NCI-H2081 treated with DMSO at 0.1 percent for 48 hours (cell line): Measurements from ENCODE around the gene FSTL4.

ENCODE experiments used
- DNase-seq: peaks from one replicate; lab custom pipeline; 2025; lab: John Stamatoyannopoulos, UW

Gene FSTL4

GRCh38 chr5:133514456-133514855, 97.9 kb downstream of the FSTL4 start:
- DNase-seq, result no peak

DNA sequence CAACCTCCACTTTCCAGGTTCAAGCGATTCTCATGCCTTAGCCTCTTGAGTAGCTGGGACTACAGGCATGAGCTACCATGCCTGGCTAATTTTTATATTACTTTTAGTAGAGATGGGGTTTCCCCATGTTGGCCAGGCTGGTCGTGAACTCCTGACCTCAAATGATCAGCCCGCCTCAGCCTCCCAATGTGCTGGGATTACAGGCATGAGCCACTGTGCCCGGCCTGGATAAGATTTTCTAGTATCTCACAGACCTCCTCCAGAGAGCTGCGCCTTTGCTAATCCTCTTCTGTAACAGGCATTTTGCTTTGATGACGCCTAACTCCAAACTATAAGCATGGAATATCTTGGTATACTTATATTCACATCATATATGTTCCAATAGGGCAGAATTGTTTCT, 99.4 kb downstream of the FSTL4 start:
- DNase-seq, result no peak

GRCh38 chr5:133511653-133512235, 100.6 kb downstream of the FSTL4 start:
- DNase-seq, result no peak

DNA sequence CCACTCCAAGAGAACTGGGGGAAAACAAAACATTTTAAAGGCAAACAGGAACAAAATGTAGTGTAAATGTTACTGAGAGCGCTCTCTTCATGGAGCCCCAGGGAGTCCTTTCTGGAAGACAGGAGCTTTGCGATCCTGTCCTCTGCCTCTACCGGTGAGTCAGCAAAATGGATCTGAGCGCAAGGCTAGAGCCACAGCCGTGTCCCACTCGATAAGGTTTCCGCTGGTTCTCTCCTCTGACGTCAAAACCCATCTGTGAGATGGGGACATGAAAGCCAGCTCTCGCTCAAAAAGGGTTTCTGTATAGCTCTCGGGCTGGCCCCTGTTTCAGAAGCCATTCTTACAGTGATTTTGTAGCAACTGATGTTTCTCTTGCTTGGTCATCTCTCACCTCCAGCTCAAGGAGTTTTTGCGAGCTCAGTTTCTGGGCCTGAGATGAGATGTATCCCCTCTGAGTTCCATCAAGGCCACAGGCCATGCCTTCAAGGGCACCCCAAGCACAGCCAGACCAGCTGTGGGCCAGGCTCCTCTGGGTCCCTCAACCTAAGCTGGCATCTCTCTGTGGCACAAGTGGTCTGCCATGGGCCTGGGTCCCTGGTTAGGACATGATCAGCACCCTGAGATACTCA, 101.6 kb downstream of the FSTL4 start:
- DNase-seq, result no peak

DNA sequence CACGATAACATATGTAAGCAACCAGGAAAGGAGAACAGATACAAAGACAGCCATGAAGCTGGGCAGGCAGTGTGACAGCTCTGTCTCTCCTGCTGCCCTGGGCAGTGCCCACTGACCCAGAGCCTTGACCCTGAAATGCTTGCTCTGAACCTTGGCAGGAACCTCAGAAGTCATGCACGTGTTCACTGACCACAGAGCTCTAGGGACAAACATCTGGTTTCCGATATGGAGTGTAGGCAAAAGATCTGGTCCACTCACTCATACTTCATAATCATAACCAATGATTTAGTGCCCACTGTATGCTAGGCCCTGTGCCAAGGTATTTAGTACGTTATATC, 102.6 kb downstream of the FSTL4 start:
- DNase-seq, result no peak

DNA sequence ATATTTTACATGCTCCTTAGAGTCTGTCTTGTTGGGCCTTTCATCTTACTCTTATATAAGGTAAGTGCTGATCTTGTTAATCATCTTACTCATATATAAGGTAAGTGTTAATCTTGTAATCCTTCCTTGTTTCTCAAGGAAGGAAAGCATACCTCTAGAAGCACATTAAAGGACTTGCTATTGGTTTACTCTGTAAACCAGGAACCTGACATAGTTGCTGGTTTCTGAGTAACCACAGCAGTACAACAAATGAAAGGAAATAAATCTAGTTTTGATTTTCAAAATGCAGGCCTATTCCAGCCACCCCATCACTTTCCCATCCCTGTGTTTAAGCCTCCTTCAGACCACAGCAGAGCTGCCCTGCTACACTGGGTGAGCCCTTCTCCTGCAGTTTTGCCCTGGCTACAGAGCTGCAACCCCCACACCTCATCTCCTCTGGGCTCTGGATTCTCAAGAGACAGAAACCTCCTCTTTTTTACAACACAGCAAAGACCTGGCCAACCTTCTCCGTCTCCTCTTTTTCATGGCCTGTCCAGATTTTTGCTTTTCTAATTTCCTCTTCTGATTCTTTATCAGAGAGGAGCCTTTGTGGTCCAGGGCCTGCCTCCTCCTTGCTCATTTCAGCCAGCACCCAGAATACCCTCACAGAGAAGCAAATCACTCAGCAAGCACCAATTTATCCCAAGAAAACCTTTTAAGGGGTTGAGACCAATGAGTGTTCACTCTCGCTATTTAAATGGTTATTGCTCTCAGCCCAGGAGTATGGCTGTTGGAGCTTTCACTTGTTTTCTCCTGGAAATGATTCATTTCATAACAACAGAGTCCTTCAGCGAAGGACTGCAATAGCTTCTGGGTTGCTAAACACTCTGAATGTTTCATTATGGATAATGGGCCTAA, 103.2 kb downstream of the FSTL4 start:
- DNase-seq, result no peak

DNA sequence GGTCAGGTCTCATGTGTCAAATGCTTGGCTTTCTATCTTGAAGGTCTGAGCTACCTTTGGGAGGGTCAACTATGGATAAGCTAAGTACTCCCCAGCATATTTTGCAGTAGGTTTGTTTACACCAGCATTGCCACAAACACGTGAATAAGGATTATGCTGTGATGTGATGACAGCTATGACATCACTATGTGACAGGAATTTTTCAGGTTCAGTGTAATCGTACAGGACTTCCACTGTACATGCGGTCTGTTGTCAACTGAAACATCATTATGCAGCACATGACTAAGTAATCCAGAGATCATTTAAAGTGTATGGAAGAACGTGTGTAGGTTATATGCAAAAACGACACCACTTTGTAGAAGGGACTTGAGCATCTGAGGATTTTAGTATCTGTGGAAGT, 104.0 kb downstream of the FSTL4 start:
- no peak for DNase-seq

GRCh38 chr5:133506181-133506580, 106.2 kb downstream of the FSTL4 start:
- no peak for DNase-seq

DNA sequence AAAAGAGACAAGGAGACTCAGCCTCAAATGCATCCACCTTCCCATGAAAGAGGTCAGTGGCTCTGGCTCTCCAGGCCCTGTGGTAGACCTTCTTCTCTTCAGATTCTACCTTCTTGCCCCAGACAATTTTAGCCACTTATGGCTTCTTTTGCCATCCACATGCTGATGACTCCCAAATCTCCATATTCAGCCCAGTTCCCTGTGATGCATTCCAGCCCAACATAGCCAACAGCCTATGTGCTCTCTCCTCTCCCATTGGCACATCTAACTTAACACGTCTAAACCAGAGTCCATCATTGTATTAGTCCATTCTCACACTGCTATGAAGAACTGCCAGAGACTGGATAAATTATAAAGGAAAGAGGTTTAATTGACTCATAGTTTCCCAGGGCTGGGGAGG, 108.8 kb downstream of the FSTL4 start:
- no peak for DNase-seq

DNA sequence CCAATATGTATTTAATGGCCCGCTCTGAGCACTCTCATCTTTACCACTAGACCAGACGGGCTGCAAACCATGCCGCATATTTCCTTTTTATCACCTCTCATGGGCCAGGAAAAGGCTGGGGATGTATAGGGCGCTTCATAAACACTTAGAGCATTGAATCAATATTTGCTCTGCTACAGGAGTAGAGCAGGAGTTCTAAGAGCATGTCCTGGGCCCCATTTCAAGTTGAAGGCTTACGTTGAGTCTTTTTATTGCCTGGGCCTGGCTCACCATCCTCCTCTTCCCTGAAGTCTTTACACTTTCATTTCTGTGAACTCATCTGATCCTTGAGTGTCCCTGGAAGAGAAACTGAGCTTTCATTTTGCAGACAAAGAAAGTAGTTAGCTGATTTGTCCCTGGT, 112.4 kb downstream of the FSTL4 start:
- DNase-seq, result no peak

DNA sequence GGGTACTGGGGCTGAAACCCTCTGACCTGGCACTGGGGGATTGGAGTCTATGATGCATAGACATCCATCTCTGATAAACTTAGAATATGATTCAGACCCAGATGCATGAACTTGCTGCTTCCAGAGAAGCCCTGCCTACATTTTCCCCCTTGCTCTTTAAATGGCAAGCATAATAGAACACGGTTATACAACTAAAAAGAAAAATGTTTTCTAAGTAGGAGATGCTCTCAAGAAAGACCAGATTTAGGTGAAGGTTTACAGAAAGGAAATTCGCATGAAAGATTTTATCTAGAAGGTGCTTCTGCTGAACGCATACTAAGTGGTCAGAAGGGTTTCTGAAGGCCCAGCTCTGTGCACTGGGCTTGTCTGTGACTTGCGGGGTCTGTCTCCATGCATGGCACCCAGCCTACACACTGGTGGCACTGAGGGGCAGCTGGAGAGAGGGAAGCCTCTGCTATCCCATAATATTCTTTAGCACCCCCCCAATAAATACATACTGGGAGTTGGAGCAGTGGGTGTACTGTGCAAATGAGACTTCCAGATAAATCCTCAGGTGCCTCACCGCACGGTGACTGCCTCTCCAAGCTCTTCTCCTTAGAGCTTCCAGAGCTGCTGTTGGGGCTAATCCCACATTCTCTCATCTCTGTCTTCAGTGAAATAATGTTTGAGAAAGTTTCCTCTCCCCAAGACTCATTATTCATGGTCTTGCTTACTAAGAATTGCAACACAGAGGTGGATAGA, 114.6 kb downstream of the FSTL4 start:
- DNase-seq, result no peak

GRCh38 chr5:133496631-133497030, 115.7 kb downstream of the FSTL4 start:
- DNase-seq, result no peak

- no peak for DNase-seq
These were observed 117.5 kb downstream of the FSTL4 start for GRCh38 chr5:133494923-133495246.

DNA sequence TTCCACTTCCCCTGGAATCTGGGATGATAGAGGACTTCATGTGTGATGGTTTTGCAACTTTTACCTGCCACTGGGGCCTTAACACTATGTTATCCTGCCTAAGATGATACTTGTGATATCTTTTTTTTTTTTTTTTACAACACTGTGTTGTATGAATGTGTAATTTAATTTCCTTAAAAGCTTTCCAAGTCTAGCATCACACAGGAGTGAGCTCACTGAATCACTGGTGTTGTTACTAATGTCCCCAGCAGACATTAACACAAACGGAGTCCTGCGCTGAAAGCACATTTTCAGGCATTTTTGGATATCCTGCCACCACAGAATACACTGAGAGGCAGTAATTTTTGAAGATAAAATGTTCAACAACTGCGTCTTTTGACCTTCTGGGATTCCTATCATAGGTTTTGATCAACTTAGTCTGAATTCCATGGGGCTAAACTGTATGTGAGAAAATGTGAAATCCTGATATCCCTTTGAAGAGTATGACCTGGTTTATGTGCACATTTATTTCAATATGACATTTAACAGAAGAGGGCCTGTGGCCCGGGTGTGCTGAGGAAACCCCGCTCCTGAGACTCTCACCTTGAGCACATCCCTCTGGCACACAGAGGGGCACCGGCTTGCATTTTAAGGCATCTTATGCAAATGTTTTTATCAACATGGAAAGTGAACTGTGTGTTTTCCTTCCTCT, 118.0 kb downstream of the FSTL4 start:
- DNase-seq, result no peak

GRCh38 chr5:133489632-133490031, 122.7 kb downstream of the FSTL4 start:
- DNase-seq, result no peak

- no peak for DNase-seq
These were observed 125.2 kb downstream of the FSTL4 start for GRCh38 chr5:133487093-133487492.

GRCh38 chr5:133485468-133485867, 126.9 kb downstream of the FSTL4 start:
- no peak for DNase-seq

DNA sequence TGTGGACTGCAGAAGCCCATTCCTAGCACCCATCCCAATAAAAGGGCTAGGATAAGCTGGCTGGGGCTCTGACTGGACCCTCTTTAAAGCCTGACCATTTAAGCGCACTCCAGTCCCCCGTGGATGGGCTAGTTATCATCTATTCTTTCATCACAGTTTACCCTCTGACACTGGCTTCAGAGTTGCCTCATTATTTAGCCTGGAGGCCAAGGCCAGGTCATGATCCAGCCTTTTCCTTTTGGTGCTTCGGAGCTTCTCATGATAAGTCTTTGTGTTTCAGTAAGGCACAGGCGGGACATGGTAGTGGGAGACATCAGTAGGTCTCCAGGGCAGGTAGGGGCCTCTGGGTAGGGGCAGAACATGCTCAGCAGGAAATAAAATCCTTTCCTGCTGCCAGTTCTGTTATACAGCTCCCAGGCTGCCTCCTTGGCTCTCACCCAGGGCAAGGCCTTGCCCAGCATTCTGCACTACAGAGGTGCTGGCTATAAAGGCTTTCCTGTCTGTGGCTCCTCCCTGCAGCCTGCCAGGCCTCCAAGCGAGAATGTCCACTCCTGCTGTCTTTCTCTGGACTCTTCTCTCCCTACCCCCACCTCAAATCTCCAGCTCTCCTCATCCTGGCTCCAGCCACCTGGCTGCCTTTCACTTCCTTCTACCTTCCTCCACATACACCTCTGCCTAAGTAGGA, 128.8 kb downstream of the FSTL4 start:
- no peak for DNase-seq

- no peak for DNase-seq
These were observed 130.3 kb downstream of the FSTL4 start for GRCh38 chr5:133482028-133482427.

DNA sequence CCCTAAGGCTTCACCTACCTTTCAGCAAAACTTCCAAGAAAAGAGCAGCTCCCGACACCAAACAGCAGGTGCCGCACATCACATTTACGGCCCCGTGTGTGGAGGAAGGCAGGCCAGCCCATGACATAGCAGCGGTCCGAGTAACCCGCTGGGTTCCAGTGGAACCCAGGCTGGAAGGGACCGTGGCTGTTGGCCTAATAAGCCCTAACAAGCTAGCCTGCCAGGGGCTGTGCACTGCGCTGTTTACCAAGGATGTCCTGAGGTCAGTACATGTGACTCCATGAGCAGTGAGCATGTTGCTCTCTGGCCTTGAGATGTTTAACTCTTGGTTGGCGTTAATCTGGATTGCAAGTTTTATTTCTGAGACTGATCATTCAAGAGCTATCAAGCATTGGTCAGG, 131.5 kb downstream of the FSTL4 start:
- DNase-seq, result no peak

DNA sequence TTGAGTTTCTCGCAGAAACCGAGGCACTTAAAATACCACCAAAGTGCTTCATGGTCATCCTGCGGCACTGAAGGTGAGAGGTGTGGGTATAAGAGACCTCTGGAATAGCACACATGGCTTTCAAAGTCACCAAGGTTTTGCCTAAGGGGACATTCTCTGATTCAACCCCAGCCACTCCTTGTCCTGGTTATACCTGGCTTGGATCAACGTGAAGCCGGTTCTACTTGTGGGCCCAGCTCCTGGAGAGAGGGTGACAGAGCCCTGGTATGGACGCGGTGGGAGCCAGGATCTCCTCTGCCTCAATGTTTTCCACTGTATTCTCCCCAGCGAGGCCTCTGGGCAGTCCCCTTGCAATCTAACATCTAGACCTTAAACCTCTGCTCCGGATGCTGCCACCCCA, 132.0 kb downstream of the FSTL4 start:
- no peak for DNase-seq
